Uterus (tissue), 2 donors: ENCODE data around the gene OR7G1.

Experiments used
- CTCF ChIP-seq, 4 experiments: fragments of 200-600 bp in 2 of 4; fragments of 450-650 bp in 2 of 4; sonication (generic) in 2 of 4; IDR thresholded peaks; one replicate each; pipeline ENCODE4 v1.5.1; 2016 to 2019; ENCODE audit warnings: antibody characterized with exemption in 4 of 4, mild to moderate bottlenecking in 2 of 4, moderate library complexity in 1 of 4
- POLR2A ChIP-seq, 2 donors: fragments of 450-650 bp; IDR thresholded peaks; one replicate each; pipeline ENCODE4 v1.6.1; 2016; ENCODE audit warnings: antibody characterized with exemption in 2 of 2, mild to moderate bottlenecking in 1 of 2, moderate library complexity in 1 of 2

GRCh38 chr19:9148697-9149096 is 33.1 kb upstream of the OR7G1 start:
- TF ChIP-seq CTCF (IDR thresholded peaks at IDR 0.05): no peak
- TF ChIP-seq POLR2A (IDR thresholded peaks at IDR 0.05): no peak
